Fibroblast of the conjunctiva (primary cell): ENCODE measurements around the gene DHRS7B.
"Not testable (repeated sequence)": the region's sequence is repeated elsewhere in the genome, so short reads cannot be mapped to it uniquely, and the experiment has no call there.

ENCODE experiments used
- DNase-seq: peaks from one replicate; pipeline ENCODE4 v3.0.0-alpha.2; 2010; ENCODE audit warnings: low read depth

The DHRS7B gene

DNA sequence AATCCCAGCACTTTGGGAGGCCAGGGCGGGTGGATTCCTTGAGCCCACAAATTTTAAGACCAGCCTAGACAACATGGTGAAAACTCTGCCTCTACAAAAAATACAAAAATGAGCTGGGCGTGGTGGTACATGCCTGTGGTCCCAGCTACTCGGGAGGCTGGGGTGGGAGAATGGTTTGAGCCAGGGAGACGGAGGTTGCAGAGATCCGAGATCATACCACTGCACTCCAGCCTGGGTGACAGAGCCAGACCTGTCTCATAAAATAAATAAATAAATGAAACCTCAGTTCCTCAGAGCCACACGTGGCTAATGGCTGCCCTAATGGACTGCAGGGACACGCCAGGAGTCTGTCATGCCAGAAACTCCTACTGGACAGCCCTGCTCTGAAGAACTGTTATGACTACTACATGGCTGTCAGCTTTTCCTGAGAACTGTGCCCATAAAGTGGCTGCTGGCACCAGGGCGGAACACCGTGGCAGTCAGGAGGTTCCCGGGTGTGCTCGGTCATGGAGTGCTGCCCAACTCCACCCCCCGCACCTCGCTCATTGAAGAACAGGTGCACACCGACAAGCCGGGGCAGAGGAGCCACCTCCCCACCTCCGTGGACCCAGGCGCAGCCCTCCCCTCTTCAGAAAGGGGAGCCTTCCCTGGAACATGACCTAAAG is 82.9 kb downstream of the DHRS7B start:
- DNase-seq = no peak

DNA sequence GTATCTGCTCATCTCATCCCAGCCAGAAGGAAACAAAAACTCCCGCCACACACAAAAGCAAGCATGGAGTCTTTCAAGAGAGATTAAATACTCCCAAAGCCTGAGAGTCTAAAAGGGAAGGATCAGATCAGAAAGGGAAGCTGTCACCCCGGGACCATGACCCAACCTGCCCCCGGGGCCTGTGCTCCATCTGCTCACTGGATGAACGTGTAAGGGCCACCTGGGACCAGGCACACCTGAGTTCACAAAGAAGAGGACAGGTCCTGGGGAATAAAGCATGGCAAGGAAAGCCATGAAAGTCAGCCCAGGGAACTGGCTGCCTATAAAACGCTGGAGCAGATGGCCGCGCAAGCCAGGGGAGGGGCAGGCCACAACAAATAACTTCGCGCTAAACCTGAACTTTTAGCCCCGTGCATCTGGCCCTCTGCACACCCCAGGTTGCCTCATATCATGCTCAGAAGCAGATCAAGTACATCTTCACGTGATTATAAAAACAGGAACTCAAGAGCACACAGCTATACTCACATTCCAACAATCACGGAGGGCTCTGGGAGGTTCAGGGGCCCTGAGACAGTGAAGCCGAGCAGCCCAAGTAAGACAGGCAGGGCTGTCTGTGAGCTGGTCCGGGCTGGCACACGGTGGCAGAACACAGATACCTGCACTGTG is 83.8 kb downstream of the DHRS7B start:
- DNase-seq = no peak

DNA sequence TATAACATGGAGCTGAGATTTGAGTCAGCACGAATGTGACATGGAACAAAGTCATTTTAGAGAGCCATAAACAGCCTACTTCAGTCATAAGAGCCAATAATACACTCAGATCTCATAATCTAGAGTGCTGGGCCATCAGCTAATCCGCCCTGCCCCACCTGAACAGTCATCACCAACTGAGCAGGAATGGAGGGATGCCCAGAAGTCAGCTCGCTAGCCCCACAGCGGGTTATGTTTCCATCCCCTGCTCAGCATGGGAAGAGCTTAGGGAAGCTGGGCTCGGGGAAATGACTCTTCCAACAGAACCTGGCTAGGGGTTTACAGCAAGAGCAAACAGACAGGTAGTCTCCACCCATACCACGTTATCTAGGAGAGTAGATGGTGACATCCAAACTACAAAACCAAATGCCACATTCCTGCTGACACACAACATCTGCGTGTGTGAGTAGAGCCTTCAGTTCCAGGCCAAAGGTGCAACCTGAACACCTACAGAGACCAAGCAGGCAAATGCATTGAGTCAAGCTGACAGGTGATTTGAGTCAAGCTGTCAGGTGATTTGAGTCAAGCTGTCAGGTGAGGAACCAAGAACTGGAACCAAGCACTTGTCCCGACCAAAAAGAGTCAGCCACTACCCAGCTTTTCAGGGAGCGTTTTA is 85.2 kb downstream of the DHRS7B start:
- DNase-seq = no peak

DNA sequence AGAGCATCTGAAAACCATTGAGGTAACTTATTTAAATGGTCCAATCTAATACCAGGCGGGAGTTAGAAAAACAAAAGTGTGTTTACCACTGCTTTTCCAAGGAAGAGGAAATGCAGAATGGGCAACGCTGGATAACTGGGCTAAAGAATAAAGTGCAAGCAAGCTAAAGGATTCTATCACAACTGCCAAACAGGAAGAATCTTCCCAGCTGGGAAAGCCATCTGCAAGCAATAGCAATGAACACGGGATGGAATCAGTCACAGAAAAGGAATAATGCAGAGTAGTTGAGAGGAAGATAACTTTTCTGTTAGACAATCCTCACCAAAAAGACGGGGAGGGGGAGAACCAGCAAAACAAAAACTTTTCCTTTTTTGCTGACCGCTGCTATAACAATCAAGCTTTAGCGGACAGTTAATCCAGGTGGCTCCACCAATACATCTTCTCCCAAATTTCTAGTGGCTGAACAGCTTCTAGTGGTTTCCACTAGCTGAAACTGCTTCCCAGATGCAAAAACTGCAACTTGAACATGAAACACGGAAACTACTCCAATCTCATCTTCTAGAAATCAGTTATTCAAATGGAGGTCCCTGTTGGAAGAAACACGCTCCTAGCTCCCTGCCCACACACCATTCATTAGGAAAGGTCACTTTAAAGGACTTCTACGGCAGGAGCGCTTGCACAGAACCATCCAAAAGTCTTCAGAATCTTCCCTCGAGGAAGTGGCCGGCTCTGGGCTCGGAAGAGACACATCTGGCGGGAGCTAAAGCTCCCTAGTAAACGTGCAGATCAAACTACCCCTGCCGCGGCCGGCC is 86.3 kb downstream of the DHRS7B start:
- DNase-seq = no peak

DNA sequence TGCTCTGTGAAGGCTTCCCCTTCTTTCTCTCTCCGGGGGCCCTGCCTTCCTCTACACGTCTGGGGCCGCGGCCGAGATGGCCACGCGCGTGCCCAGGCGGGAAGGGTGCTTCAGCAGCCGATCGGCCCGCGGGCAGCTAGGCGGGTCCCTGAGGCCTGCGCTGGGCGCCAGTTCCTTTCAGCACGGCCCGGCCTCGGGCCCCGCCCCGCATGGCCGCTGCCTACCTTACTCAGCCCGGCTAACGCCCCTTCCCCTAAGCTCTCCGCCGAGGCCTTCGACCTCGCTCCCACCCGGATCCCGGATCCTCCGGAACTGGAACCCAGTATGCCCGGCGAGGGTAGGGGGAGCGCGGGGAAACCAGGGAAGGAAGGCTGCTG is 86.9 kb downstream of the DHRS7B start:
- no peak for DNase-seq

DNA sequence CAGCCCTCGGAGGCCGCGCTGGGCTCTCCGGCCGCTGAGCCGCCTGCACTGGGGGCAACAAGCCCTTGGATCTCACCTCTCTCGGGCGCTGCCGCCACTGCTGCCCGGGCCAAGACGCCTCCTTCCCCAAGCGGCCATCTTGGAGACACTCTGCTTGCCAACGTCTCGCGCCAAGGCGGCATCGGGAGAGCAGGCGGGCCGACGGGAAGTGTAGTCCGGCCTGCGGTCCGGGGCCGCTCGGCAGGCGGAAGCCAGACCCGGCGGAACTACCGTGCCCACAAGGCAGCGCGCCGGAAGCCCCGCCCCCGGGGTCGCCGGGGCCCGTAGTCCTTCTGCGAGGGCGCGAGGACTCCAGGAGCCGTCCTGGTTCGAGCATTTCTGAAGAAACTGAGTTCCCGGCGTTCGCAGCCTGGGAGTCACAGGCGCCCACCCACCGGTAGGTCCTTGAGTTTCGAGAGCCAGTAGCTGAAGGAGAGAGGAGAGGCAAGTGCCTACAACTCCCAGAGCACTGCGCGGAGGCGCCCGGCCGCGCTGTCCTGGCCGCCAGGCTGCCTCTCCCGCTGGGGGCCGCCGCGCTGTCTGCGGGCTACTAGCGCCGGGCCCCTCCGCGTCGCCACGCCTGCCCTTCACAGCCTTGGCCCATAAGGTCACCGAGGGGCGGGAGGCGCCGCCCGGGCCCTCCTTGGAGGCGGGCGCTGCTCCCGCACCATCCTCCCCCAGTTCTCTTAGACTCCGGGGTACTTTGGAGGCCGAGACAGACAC is 87.4 kb downstream of the DHRS7B start, which contains the start of gene TMEM11:
Gene TMEM11 (minus strand): TSS at position 147 of the 762 bp plus-strand sequence. CDS start 9 bp downstream, at position 138.
- DNase-seq = peak; percentile 94

DNA sequence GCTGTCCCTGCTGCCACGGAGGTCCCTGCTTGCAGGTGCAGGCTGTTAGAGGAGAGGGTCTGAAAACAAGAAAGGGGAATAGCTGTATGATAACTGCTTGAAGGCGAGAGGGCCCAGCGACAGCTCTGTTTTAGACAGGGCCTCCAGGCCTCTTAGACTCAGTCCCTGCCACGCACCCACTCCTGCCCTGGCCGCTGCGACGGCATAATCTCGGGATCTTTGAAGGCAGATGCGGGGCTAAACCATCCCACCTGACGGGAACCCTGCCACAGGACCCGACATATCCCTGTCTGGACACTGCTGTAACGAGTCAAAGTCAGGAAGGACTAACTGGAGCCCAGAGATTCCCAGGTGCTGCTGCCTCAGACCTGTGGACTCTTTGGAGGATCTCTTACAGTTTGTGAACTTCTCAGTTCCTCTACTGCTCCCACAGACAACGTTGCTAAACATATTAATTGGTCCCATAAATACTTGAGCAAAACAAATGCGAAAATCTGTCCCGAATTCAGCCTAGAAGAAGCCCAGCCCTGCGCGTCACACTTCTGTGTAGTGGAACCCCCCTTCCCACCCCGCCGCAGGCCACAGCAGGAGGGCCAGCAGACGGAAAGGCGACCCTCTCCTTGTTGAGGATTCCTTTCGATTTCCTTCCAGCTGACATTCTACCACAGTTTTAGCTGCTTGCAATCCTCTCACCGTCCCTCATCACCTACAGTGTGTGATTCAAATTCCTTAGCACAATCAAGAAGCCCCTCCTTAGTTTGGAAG is 88.2 kb downstream of the DHRS7B start:
- DNase-seq = no peak

DNA sequence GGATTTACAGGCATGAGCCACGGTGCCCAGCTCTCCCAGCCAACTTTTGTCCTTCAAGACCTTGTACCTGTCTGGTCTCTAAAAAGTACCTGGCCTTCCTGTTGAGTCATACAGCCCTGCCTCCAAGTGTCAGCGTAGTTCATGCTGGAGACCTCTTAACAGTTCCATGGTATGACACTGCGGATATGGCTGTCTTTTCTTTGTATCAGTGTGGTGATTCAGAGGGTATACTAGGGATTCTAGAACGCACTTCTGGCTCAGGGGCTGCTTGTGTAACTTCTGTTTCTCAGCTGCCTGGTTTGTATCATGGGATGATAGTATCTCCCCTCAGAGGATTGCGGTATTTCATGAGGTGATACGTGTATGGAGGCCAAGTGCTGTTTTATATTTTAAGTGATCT is 89.2 kb downstream of the DHRS7B start:
- no peak for DNase-seq

DNA sequence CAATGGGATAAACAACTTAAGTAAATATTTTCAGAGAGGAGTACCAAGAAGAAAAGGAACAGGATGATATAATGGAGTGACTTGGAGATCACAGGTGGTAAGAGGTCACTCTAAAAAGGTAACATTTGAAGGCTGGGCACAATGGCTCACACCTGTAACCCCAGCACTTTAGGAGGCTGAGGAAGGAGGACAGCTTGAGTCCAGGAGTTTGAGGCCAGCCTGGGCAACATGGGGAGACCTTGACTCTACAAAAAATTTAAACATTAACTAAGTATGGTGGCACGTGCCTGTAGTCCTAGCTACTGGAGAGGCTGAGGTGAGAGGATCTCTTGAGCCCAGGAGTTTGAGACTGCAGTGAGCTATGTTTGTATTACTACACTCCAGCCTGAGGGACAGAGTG is 90.6 kb downstream of the DHRS7B start:
- DNase-seq = no peak

DNA sequence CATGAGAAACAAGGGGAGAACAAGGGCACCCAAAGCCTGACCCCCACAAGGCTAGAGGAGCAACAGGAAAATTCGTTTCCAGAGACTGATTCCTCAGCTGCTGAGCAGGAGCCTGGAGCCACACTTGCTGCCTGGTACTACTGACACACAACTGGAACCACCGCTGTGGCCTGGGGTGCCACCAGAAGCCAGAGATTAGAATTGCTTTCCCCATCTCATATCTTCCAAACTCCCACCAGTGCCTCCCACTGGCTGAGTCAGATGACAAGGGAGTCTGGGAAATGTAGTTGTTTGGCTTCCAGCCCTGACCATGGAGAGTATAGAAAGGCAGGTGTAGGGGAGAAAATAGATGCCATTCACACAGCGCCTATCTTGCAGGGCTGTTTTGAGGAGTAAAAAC is 91.3 kb downstream of the DHRS7B start:
- no peak for DNase-seq

DNA sequence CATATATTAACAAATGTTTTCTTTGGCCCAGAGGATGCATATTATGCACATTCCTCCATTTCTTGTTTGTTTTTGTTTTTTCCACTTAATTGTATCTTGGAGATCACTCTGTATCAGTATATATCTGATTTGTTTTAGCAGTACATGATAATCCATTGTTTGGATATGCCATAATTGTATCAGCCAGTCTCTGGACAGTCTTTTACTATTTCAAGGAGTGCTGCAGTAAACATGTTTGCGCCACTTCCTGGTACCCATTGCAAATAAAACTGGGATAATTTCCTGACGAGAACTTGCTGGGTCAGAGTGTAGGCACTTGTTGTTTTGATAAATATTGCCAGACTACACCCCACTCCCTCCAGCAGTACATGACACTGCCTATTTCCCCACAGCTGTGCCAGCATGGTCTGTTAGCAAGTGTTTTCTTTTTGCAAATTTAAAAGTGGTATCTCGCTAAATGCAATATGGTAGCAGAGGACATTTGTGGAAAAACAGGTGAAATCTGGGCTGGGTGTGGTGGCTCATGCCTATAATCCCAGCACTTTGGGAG is 92.1 kb downstream of the DHRS7B start:
- DNase-seq = no peak

DNA sequence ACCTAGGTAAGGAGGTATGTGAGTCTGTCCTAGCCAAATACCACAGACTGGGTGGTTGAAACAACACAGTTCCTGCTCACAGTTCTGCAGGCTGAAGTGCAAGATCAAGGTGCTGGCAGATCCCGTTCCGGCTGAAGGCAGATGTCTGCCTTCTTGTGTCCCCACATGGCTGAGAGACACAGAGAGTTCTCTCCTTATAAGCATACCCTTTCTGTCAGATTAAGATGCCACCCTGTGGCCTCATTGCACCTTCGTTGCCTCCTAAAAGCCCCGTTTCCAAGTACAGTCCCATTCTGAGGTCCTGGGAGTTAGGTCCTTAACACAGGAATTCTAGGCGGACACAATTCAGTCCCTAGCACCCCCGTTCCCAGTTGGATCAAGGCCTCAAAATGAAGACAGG is 96.3 kb downstream of the DHRS7B start:
- no peak for DNase-seq

DNA sequence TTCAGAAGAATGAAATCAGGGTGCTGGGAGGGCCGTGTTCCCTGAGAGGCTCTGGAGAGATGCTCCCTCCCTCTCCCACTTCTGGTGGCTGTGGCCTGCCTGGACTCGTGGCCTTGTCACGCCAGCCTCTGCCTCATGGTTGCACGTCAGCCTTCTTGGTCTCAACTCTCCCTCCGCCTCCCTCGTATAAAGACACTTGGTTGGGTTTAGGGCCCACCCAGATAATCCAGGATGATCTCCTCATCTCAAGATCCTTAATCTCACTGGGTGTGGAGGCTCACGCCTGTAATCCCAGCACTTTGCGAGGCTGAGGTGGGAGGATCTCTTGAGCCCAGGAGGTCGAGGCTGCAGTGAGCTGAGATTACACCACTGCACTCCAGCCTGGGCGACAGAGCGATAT is 100.5 kb downstream of the DHRS7B start:
- not testable (repeated sequence) for DNase-seq

DNA sequence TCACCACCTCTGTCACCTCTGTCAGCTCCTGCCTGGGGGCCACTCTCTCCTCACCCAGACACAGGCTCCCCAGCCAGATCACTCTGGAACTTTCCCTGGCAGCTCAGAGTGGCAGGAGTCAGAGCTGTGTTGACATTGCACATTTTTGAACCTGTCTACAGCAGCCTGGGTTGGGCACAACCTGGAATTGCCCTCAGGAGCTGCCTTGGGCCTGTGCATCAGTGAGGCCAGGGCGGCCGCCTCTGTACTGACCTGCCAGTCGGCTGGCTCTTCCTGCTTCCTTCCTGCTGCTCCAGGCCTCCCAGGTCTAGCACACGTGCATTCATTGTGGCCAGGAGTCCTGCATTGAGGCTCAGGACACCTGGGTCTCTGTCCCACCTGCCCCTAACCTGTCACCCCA is 101.3 kb downstream of the DHRS7B start:
- DNase-seq = no peak

DNA sequence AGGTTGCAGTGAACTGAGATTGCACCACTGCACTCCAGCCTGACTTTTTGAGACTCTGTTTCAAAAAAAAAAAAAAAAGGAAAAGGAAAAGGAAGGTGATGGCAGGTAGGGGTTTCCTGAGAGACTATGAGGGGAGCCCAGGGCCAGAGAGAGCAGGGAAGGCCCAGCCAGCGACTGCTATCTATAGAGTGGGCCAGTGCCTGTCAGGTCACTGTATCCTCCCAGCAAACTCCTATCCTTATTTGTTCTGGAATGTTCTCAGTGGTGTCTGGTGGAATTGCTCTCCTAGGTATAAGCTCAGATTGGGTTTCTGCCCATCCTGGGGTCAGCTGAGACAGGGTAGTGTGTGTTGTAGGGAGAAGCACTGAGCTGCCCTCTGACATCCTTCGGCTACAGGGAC is 102.1 kb downstream of the DHRS7B start:
- DNase-seq = no peak

DNA sequence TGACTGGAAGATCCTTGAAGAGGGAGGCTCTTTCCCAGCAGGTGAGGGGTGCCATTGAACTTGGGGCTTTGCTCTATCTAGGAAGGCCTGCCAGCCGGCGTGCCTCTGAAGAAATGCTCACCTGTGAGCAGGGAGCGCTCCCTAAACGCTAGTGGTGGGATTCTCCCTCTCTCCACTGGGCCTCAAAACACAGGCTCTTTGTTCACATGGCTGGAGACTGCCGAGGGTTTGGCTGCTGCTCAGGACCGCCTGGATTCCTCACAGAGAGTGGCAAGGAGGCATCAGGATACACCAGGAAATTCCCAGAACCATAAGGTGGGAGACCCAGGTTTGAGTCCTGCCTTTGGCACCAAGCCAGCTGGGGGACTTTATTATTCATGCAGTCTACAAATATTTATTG is 104.8 kb downstream of the DHRS7B start:
- no peak for DNase-seq

DNA sequence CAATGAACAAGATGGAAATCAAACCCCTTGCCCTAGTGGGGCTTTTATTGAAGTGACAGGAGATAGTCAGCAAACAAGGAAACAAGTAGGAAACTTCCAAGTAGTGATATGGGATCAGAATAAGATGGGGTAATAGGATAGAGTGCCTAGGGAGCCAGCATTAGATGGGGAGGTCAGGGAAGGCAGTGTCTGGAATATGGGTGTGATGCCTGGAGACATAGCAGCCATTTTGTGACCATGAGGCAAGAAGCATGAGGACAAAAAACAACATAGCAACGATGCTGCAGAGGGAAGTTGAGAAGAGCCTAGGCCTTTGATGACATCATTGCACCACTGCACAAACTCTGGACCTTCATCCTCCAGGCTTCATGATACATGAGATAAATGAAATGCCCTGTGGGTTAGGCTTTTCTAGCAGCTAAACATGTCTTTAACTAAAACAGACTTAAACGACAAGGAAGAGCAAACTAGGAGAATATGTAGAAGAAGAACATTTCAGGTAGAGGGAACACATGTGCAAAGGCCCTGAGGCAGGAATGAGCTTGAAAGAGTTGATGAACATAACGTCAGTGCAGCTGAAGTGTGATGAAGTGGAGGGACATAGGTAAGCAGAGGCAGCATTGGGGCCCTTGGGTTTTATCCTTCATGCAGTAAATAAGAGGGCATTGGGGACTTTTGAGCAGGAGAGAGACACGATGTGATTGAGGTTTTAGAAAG is 105.4 kb downstream of the DHRS7B start:
- no peak for DNase-seq

DNA sequence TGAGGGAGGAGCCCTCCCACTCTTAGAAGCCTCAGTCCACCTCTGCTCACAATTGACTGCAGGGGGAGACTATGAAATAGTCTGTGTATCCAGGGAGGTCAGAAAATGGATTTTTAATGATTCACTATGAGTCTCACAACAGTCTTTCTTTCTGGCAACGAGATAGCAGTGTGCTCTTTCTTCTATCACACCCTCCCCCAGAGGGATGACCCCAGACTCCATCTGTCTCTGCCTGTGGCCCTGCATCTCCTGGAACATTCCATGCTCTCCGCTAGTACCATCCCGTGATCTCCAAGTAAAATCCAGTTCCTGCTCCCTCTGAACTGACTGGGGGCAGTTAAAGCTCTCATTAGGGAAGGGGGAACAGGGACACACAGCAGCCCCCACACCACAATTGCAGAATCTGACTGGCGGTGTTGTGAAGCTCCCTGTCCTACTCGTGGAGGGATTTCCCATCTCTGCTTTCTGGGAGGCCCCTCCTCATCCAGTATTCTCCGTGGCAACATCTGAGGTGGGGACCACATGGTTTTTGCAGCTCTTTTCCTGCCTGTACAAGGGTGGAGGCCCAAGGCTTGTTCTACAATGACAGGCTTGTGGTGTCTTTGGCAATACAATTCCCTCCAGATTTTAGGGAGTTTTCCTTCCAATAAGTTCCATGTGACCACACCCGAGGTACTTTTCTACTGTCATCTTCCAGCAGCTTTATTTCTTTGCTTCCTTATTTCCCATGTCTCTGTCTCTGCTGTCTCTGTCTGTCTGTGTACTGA is 107.0 kb downstream of the DHRS7B start:
- no peak for DNase-seq

DNA sequence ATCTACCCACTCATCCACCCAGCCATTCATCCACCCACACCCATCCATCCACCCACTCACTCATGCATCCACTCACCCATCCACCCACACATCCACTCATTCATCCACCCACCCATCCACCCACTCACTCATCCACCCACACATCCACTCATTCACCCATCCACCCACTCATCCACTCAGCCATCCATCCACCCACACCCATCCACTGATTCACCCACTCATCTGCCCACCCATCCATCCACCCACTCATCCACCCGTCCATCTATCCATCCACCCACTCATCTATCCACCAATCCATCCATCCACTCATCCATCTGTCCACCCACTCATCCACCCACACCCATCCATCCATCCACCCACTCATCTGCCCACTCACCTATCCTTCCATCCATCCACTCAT is 109.2 kb downstream of the DHRS7B start:
- DNase-seq = no peak
